Fibroblast of skin of right quadriceps (primary cell): ENCODE results near the gene CLCN7.

Source experiments
- DNase-seq: peaks from one replicate; pipeline ENCODE4 v3.0.0-alpha.2; 2013

Gene CLCN7

GRCh38 chr16:1427473-1428461, 47.1 kb downstream of the CLCN7 start:
- no peak for DNase-seq

DNA sequence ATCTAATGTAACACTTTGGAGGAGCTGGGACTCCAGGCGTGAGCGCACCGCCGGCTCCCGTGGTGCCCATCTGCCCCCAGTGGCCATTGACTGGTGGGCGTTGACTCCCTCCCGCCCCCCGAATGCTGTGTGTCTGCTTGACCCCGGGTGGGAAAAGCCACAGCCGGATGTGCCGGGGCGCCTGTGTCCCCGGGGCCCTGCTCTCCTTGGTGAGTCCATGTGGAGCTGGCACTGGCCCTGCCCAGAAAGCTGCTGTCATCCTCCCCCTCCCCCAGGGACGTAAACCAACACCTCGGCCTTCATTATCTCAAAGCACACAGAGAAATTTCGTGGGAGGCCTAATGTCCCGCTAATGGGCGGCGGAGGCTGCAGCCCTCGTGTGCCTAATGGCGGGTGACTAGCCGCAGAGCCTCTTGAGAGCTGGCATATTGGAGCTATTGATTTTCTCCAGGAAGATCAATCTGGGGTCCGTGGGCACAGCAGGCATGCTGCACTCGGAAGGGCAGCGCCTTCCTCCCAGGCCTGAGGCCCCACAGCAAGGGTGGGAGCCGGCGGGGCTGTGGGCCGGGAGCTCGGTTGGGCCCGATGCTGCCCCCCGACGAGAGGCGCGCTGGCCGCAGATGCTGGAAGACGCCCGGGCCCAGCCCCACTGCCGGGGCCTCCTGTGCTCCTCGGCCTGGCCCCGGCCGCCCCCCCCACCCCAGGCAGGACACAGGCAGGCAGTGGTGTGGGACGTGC, 47.9 kb downstream of the CLCN7 start:
- DNase-seq: no peak

DNA sequence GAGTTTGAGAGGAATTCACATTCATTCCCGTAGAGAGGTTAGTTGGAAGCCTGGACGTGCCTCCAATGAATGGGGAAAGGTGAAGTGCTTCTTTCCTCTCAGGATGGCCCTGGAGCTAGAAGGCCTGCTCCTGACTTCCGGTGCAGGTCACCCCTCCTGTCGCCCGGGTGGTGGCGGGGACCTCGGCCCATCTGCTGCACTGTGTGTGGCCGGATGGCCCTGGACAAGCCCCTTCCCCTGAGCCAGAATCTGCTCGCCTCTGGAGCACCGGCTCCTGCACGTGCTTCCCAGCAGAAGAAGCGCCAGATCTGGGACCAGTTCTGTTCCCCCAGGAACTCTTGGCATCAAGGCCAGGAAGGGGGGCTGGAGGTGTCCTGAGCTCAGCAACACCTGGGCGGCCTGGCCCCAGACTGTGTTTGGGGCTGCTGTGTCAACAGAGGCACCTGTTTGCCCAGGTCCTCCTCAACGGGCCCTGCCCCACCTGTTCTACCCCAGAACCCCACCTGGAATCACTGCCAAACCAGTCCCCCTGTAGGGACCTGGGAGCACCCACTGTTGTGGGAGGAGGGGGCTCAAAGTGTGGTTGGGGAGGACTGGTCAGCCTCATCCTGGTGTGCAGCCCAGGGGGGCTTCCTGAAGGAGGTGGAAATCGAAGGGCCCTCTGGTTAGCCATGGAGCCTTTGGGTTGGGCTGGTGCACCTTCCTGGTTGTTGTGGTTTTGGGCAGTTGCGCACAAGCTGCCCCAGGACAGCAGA, 49.0 kb downstream of the CLCN7 start:
- no peak for DNase-seq

- DNase-seq: no peak
Measured at GRCh38 chr16:1424028-1424427, 50.8 kb downstream of the CLCN7 start.

- no peak for DNase-seq
Measured at GRCh38 chr16:1422076-1422475, 52.8 kb downstream of the CLCN7 start.

DNA sequence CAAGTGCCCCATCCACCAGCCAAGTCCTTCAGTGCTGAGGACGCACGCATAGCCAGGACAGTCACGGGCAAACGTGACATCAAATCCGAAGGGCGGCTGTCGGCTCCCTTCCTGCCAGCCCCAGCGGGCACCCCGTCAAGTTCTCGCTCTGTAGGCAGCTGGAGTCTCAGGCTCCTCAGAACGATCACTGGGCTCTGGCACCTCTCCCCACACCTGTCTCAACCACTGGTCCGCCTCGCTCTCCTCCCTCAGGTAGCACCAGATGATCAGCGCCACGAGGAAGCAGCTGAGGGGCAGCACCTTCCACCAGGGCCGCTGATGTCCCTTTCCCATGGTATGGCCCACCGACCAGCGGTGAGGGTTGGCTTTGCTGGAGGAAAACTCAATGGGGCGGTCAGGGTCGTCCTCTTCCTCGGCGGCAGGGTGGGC, 54.7 kb downstream of the CLCN7 start:
- DNase-seq: no peak

GRCh38 chr16:1416521-1416941, 58.3 kb downstream of the CLCN7 start:
- no peak for DNase-seq

- peak; percentile 52 for DNase-seq
Measured at GRCh38 chr16:1414532-1415260, 60.1 kb downstream of the CLCN7 start, which contains the start of gene UNKL. Gene UNKL (minus strand): TSS chr16:1414704. CDS start chr16:1414691, 13 bp downstream.

GRCh38 chr16:1413684-1414531, 60.9 kb downstream of the CLCN7 start:
- DNase-seq: peak; percentile 50

GRCh38 chr16:1412847-1413246, 62.0 kb downstream of the CLCN7 start:
- DNase-seq: no peak

DNA sequence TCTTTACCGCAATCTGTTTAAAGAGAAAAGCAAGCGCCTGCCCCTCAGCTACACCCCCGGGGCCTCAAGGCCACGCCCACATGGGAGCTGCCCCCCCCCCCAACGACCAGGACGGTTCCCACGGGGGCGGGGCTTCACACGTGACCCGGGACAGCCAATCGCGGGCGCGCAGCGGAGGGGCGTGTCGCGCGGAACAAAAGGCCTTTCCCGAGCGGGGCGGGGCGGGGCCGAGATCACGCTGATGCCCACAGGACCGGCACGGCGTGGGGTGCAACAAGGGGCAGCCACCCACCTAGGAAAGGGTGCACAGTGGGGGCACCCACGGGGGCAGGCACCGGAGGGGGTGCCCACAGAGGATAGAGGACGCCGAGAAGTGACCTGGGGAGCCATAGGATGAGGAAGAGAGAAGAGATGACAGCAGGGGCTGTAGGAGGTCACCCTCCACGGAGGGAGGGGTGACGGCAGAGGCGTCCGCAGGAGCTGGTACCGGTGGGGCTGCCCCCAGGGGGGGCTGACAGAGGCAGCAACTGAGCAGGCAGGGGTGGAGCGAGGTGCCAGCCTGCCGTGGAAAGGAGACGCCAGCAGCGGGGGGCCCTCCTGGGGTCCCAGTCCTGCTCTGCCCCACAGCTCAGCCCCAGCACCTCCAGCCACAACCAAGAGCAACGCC, 66.5 kb downstream of the CLCN7 start:
- DNase-seq: peak; percentile 87

DNA sequence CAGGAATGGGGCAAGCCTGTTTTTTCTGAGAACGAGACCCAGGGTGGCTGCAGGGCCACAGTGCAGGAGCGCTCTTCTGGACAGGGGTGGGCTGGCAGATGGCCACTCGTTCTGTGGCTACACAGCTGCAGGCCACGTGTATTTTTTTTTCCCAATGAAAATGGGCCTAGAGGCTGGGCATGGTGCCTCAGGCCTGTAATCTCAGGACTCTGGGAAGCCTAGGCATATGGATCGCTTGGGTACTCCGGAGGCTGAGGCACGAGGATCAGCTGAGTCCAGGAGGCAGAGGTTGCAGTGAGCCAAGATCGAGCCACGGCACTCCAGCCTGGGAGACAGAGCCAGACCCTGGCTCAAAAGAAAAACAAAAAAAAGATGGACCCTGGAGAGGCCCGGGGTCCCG, 67.1 kb downstream of the CLCN7 start:
- no peak for DNase-seq

DNA sequence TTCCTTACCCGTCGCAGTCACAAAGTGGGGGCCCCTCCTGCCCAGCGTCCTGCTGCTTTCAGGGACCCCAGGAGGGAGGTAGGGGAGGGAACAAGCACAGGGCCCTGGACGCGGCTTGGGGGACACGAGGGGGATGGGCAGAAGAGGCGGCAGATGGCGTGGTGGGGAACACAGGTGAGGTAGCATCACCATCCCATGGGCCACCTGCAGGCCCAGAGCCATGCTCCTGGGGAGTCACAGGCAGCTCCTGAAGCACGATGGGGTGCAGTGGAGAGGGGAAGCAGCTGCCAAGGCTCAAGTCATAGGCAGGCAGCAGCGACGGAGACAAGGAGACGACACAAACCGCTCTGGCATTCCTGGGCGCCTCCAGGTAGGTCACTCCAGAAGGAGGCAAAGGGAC, 71.1 kb downstream of the CLCN7 start:
- no peak for DNase-seq

- no peak for DNase-seq
Measured at GRCh38 chr16:1403036-1403435, 71.8 kb downstream of the CLCN7 start.

GRCh38 chr16:1401758-1402154, 73.1 kb downstream of the CLCN7 start:
- DNase-seq: no peak

GRCh38 chr16:1401061-1401757, 73.6 kb downstream of the CLCN7 start:
- no peak for DNase-seq

DNA sequence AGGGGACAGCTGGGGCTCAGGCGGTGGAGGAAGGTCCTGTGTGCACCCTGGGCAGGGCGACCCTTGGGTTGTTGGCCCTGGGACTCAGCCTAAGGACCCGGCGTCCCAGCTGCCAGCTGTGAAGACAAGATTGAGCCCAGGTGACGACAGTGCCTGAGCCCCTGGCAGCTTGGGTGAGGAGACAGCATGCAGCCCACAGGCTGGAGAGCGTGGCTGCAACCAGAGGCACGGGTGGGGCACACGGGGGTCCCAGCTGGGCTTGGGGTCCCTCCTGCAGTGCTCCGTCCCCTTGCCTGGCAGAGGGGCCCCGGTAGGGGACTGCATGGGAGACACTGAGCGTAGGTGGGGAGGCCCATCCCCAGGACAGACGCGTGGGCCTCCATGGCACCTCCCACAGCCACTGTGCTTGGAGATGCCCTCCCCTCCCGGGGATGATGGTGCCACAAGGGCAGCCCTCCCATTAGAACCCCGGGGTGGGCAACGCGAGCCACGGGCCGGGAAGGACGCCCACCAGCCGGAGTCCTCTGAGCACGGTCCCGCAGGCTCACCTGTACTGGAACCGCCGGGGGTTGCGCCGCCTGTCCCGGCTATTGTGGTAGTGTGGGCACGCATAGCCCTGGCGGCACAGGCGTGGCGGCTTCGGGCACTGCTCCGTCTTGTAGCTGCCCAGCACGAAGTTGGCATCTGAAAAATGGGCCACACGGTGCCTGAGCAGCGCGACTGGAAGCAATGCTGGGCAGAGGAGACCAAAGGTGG, 75.8 kb downstream of the CLCN7 start:
- no peak for DNase-seq

DNA sequence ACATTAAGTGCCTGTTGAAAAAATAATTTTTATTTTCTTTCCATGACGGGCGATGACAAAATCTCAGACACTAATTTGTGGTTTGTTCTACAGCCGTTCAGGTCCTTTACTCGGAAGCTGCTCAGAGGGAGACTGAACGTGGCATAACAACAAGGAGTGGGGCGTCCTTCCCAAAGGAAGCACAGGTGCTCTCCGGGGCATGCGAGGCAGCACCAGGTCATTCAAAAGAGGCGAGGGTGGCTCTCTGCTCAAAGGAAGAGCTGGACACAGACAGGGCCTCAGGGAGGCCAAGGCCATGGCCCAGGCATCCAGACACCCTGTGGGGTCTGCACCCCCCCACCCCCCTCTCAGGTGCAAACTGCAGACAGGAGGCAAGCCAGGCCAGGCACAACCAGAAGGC, 76.5 kb downstream of the CLCN7 start:
- no peak for DNase-seq

GRCh38 chr16:1397779-1398178, 77.0 kb downstream of the CLCN7 start:
- no peak for DNase-seq
